Neuronal stem cell (in vitro differentiated cells): ENCODE data around the gene KRT33B.

Experiments
- DNase-seq: peaks from one replicate; pipeline ENCODE4 v3.0.0-alpha.2; 2013; ENCODE audit warnings: low spot score
- H2AFZ ChIP-seq: one replicate; pipeline ENCODE4 v1.6.1; 2013; ENCODE audit warnings: mild to moderate bottlenecking, low read length, inconsistent platforms
- H2AK5ac ChIP-seq: 2 replicates; pipeline ENCODE4 v1.6.1; 2013; ENCODE audit warnings: low read depth, mild to moderate bottlenecking, inconsistent platforms, low read length, moderate library complexity, mixed read lengths
- H2BK120ac ChIP-seq: 2 replicates; pipeline ENCODE4 v1.6.1; 2013; ENCODE audit warnings: low read depth, mild to moderate bottlenecking, inconsistent platforms, low read length, moderate library complexity, mixed read lengths
- H2BK12ac ChIP-seq: one replicate; pipeline ENCODE4 v1.6.1; 2013; ENCODE audit warnings: low read length, inconsistent platforms
- H2BK15ac ChIP-seq: 2 replicates; pipeline ENCODE4 v1.6.1; 2013; ENCODE audit warnings: mild to moderate bottlenecking, low read length, inconsistent platforms, mixed read lengths
- H2BK5ac ChIP-seq: one replicate; pipeline ENCODE4 v1.6.1; 2013; ENCODE audit warnings: inconsistent platforms, mild to moderate bottlenecking, low read length, moderate library complexity
- H3K14ac ChIP-seq: one replicate; pipeline ENCODE4 v1.6.1; 2013; ENCODE audit warnings: low read length, inconsistent platforms
- H3K18ac ChIP-seq: 2 replicates; pipeline ENCODE4 v1.6.1; 2013; ENCODE audit warnings: low read length, inconsistent platforms
- H3K23ac ChIP-seq: 2 replicates; pipeline ENCODE4 v1.6.1; 2013; ENCODE audit warnings: low read depth, mild to moderate bottlenecking, mixed read lengths, low read length, inconsistent platforms; ENCODE audit not compliant: poor library complexity
- H3K27ac ChIP-seq: replicated peaks from 3 replicates; pipeline ENCODE4 v1.5.1; 2013; ENCODE audit warnings: low read length, inconsistent platforms
- H3K27me3 ChIP-seq, 3 experiments: 2 replicates each; pipeline ENCODE4 v1.6.1; 2013; ENCODE audit warnings: low read length in 3 of 3, mild to moderate bottlenecking in 2 of 3, inconsistent platforms in 1 of 3, low read depth in 1 of 3, mixed read lengths in 1 of 3, moderate library complexity in 1 of 3; ENCODE audit not compliant: control insufficient read depth in 3 of 3, insufficient read depth in 3 of 3
- H3K36me3 ChIP-seq, 2 donors: replicated peaks in 1 of 2; 2 replicates each; pipeline ENCODE4 v1.6.1; 2013; ENCODE audit warnings: low read length in 2 of 2; ENCODE audit not compliant: control insufficient read depth in 2 of 2, insufficient read depth in 2 of 2
- H3K4ac ChIP-seq: 2 replicates; pipeline ENCODE4 v1.6.1; 2013; ENCODE audit warnings: inconsistent platforms, mild to moderate bottlenecking, low read length, moderate library complexity
- H3K4me1 ChIP-seq, 2 donors: 1 replicate in 1 of 2; 2 replicates in 1 of 2; pipeline ENCODE4 v1.6.1; 2013; ENCODE audit warnings: low read length in 2 of 2, low read depth in 1 of 2; ENCODE audit not compliant: control insufficient read depth in 2 of 2, insufficient read depth in 1 of 2
- H3K4me2 ChIP-seq: one replicate; pipeline ENCODE4 v1.6.1; 2013; ENCODE audit warnings: mild to moderate bottlenecking, low read length, inconsistent platforms; ENCODE audit not compliant: insufficient read depth, poor library complexity, severe bottlenecking
- H3K4me3 ChIP-seq, 2 donors: 2 replicates each; pipeline ENCODE4 v1.5.1; 2013; ENCODE audit warnings: low read length in 2 of 2, mild to moderate bottlenecking in 2 of 2, inconsistent platforms in 1 of 2, moderate library complexity in 1 of 2
- H3K79me1 ChIP-seq: one replicate; pipeline ENCODE4 v1.6.1; 2013; ENCODE audit warnings: low read depth, mild to moderate bottlenecking, inconsistent platforms, low read length, moderate library complexity
- H3K9ac ChIP-seq: one replicate; pipeline ENCODE4 v1.6.1; 2013; ENCODE audit warnings: mild to moderate bottlenecking, low read depth, low read length, inconsistent platforms; ENCODE audit not compliant: poor library complexity
- H3K9me3 ChIP-seq, 2 donors: replicated peaks in 1 of 2; 2 replicates each; pipeline versions ENCODE3 to v1.6.1; 2013; ENCODE audit warnings: low read length in 2 of 2, mild to moderate bottlenecking in 2 of 2, inconsistent platforms in 1 of 2, low read depth in 1 of 2, mixed read lengths in 1 of 2, moderate library complexity in 1 of 2; ENCODE audit not compliant: control insufficient read depth in 2 of 2, insufficient read depth in 1 of 2
- H4K8ac ChIP-seq: one replicate; pipeline ENCODE4 v1.6.1; 2013; ENCODE audit warnings: low read depth, mild to moderate bottlenecking, inconsistent platforms, low read length, moderate library complexity
- H4K91ac ChIP-seq: one replicate; pipeline ENCODE4 v1.6.1; 2013; ENCODE audit warnings: low read length, low read depth, mild to moderate bottlenecking, inconsistent platforms; ENCODE audit not compliant: poor library complexity
- WGBS, 2 donors: extraction: QIAGEN DNeasy Blood & Tissue Kit; methylation state at CpG; one replicate each; pipeline ENCODE4 v1.1.7; 2013; ENCODE audit warnings: missing lambda C conversion rate in 2 of 2, mixed read lengths in 1 of 2; ENCODE audit not compliant: insufficient read length in 2 of 2, insufficient replicate concordance in 1 of 2; ENCODE audit errors: extremely low coverage in 2 of 2; 5-methylcytosine and 5-hydroxymethylcytosine counted together

The KRT33B gene

DNA sequence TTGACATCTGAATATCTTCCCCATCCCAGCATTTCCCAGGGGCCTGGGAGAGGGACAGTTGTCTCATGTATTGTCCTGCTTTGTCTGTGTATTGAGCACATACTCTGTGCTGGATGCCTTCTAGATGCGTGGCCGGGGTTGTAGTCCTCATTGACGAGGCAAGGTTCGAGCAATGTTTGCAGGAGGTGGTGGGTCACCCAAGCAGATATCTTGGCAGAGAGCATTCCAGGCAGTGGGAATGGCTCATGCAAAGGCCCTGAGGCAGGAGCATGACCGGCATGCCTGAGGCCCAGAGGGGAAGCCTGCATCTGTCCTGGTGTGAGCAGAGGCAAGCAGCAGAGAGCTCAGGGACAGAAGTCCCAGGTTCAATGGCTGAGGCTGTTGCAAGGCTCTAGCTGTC lies 36.5 kb downstream of the KRT33B start:
- H4K8ac ChIP-seq = no peak overlapping the region
- no CpG with 5 or more reads among the region's 5 CpGs for WGBS, 2 donors
- H3K4me3 ChIP-seq = no peak overlapping the region
- no peak overlapping the region for H2BK12ac ChIP-seq
- no peak overlapping the region for H3K4ac ChIP-seq
- H3K14ac ChIP-seq = peak overlapping the region; percentile 28
- no peaks in the 10 kb centered on the region for H3K36me3 ChIP-seq
- H3K27ac ChIP-seq = no peak overlapping the region
- H3K18ac ChIP-seq = peak overlapping the region; percentile 34
- H2BK5ac ChIP-seq = no peak overlapping the region
- H3K4me2 ChIP-seq = no peak overlapping the region
- H3K4me1 ChIP-seq = no peaks in the 10 kb centered on the region
- H3K9ac ChIP-seq = no peak overlapping the region
- no peak for DNase-seq
- H2AFZ ChIP-seq = no peak overlapping the region
- H3K27me3 ChIP-seq = no peaks in the 10 kb centered on the region
- H3K23ac ChIP-seq = peak overlapping the region; percentile 25
- H3K9me3 ChIP-seq = no peaks in the 10 kb centered on the region
- H4K91ac ChIP-seq = peak overlapping the region; percentile 49
- no peaks in the 10 kb centered on the region for H3K79me1 ChIP-seq
- no peak overlapping the region for H2AK5ac ChIP-seq
- no peak overlapping the region for H2BK15ac ChIP-seq
- H2BK120ac ChIP-seq = no peak overlapping the region

- no peaks in the 10 kb centered on the region for H3K9me3 ChIP-seq
- no peak overlapping the region for H3K4ac ChIP-seq
- no peak overlapping the region for H3K27ac ChIP-seq
- H2AK5ac ChIP-seq = no peak overlapping the region
- H3K4me2 ChIP-seq = no peak overlapping the region
- no peak overlapping the region for H4K8ac ChIP-seq
- H2BK12ac ChIP-seq = no peak overlapping the region
- no peaks in the 10 kb centered on the region for H3K4me1 ChIP-seq
- no peak overlapping the region for H2BK5ac ChIP-seq
- H3K36me3 ChIP-seq = no peaks in the 10 kb centered on the region
- no peaks in the 10 kb centered on the region for H3K79me1 ChIP-seq
- no peak overlapping the region for H3K23ac ChIP-seq
- peak overlapping the region; percentile 3 for H3K14ac ChIP-seq
- H2AFZ ChIP-seq = no peak overlapping the region
- no peak overlapping the region for H3K9ac ChIP-seq
- no peaks in the 10 kb centered on the region for H3K27me3 ChIP-seq
- H3K18ac ChIP-seq = no peak overlapping the region
- DNase-seq = no peak
- H2BK120ac ChIP-seq = no peak overlapping the region
- no CpG with 5 or more reads among the region's 2 CpGs for WGBS, 2 donors
- H3K4me3 ChIP-seq = no peak overlapping the region
- no peak overlapping the region for H4K91ac ChIP-seq
- no peak overlapping the region for H2BK15ac ChIP-seq
These were observed 37.4 kb downstream of the KRT33B start for GRCh38 chr17:41332239-41332638.

- Histone ChIP-seq H3K27me3 (no peaks in the 10 kb centered on the region), H3K27ac (no peak overlapping the region), H3K9me3 (no peaks in the 10 kb centered on the region), H4K8ac (no peak overlapping the region), H3K18ac (peak overlapping the region; percentile 31), H2BK12ac (no peak overlapping the region), H3K9ac (no peak overlapping the region), H4K91ac (no peak overlapping the region), H3K79me1 (no peaks in the 10 kb centered on the region), H3K23ac (no peak overlapping the region), H3K14ac (no peak overlapping the region), H2BK15ac (no peak overlapping the region), H3K4me1 (no peaks in the 10 kb centered on the region), H2AFZ (no peak overlapping the region), H2AK5ac (no peak overlapping the region), H3K36me3 (no peaks in the 10 kb centered on the region), H2BK5ac (no peak overlapping the region), H3K4ac (no peak overlapping the region), H3K4me2 (no peak overlapping the region), H3K4me3 (no peak overlapping the region), H2BK120ac (no peak overlapping the region)
- no CpG with 5 or more reads among the region's 7 CpGs for WGBS, 2 donors
- DNase-seq = no peak
These were observed 38.0 kb downstream of the KRT33B start for GRCh38 chr17:41331606-41332005.

DNA sequence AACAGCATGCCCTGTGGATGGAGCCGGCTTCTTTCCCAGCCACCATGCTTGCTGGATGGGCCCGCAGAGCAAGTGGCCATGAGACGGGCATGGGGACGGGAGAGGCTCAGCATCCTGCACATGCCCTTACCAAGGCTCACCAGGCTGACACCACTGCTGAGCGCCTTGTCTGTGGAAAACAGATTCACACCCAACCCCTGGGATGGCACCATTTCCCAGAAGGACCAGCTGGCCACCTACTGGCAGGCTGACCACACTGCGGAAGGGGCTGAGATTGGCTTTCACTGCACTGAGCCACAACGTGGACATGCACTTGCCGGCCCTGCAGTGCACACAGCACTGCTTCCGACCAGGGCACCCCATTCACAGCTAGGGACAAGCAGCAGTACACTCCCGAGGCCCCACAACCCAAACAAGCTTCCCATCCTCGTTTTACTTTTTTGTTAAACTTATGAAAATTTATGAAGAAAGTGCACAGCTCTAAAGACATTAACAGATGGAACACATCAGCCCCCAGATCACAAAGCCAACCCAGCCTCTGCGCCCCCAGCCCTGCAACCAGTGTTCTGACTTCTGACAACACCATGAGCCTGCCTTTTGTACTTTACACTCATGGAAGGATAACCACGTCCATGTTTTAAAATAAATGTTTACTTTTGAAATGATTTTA lies 40.2 kb downstream of the KRT33B start:
- H3K27ac ChIP-seq = no peak overlapping the region
- peak; percentile 42 for DNase-seq

More for the DNA sequence above, 40.2 kb downstream of the KRT33B start:
- H2AFZ ChIP-seq = no peak overlapping the region
- H2BK120ac ChIP-seq = peak overlapping the region; percentile 44
- peak overlapping the region; percentile 85 for H4K8ac ChIP-seq
- H3K36me3 ChIP-seq = no peaks in the 10 kb centered on the region
- H3K14ac ChIP-seq = no peak overlapping the region
- H2BK15ac ChIP-seq = peak overlapping the region; percentile 82
- no peak overlapping the region for H3K23ac ChIP-seq
- H2BK5ac ChIP-seq = peak overlapping the region; percentile 89
- H3K18ac ChIP-seq = peak overlapping the region; percentile 29
- H2BK12ac ChIP-seq = no peak overlapping the region
- peak overlapping the region; percentile 77 for H3K4ac ChIP-seq
- H3K9me3 ChIP-seq = no peaks in the 10 kb centered on the region
- H2AK5ac ChIP-seq = peak overlapping the region; percentile 88
- H4K91ac ChIP-seq = no peak overlapping the region
- H3K4me3 ChIP-seq = no peak overlapping the region
- no peaks in the 10 kb centered on the region for H3K4me1 ChIP-seq
- WGBS, 2 donors = no CpG with 5 or more reads among the region's 13 CpGs
- H3K9ac ChIP-seq = no peak overlapping the region
- H3K79me1 ChIP-seq = no peaks in the 10 kb centered on the region
- H3K27me3 ChIP-seq = no peaks in the 10 kb centered on the region
- no peak overlapping the region for H3K4me2 ChIP-seq
